Measurements from ENCODE around the gene SEPTIN10.

The SEPTIN10 gene

GRCh38 chr2:109494351-109494750, 119.4 kb downstream of the SEPTIN10 start:
- no peak for DNase-seq

DNA sequence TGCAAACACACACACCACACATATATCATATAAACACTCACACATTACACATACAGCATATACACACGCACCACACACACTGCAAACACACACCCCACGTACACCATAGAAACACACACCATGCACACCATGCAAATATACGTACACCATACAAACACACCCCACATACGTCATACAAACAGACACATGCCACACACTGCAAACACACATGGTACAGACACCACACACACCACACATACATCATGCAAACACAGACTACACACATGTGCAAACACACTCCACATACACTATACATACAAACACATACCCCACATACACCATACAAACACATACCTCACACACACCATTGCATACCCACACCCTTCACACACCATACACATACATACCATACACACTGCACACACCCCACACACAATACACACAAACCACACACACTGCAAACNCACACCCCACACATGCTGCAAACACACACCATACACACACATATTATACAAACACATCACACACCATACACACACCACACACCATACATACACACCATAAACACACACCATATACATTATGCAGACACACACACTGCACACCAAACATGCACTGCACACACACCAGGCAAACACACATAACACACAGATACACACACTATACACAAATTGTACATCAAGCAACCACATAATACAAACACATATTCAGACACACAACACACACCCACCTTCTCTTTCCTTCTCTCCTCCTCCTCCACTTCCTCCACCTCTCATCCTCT, 120.4 kb downstream of the SEPTIN10 start:
- no peak for DNase-seq
